Endothelial cell (in vitro differentiated cells): ENCODE results near the gene SFTPB. TPM values are rescaled to one million over a fixed set of nuclear protein-coding genes. Genes with fewer than 3 reads are reported as not detected.

Experiments
- DNase-seq: peaks from one replicate; pipeline ENCODE4 v3.0.0; 2021; ENCODE audit warnings: low spot score
- H3K27ac Mint-ChIP-seq: one replicate; pipeline ENCODE4 v1.8.0; 2021; ENCODE audit warnings: mixed read lengths, inconsistent platforms; ENCODE audit not compliant: unreplicated experiment
- H3K27me3 Mint-ChIP-seq: one replicate; pipeline ENCODE4 v1.8.0; 2021; ENCODE audit warnings: mild to moderate bottlenecking, moderate library complexity, mixed read lengths, inconsistent platforms; ENCODE audit not compliant: unreplicated experiment
- H3K36me3 Mint-ChIP-seq: one replicate; pipeline ENCODE4 v1.8.0; 2021; ENCODE audit warnings: mild to moderate bottlenecking, low read depth, mixed read lengths, inconsistent platforms; ENCODE audit not compliant: unreplicated experiment
- H3K4me1 Mint-ChIP-seq: one replicate; pipeline ENCODE4 v1.8.0; 2021; ENCODE audit warnings: mild to moderate bottlenecking, mixed read lengths, inconsistent platforms; ENCODE audit not compliant: unreplicated experiment
- H3K4me3 Mint-ChIP-seq: one replicate; pipeline ENCODE4 v1.8.0; 2021; ENCODE audit warnings: mild to moderate bottlenecking, mixed read lengths, inconsistent platforms; ENCODE audit not compliant: unreplicated experiment
- H3K9me3 Mint-ChIP-seq: one replicate; pipeline ENCODE4 v1.8.0; 2021; ENCODE audit warnings: mixed read lengths, inconsistent platforms; ENCODE audit not compliant: unreplicated experiment
- CTCF ChIP-seq: fragments of 200-600 bp; sonication (generic); IDR thresholded peaks from one replicate; pipeline ENCODE4 v1.5.0; 2021; ENCODE audit warnings: antibody characterized with exemption; ENCODE audit not compliant: unreplicated experiment
- total RNA-seq: library from RNA; stranded (reverse); fragmentation: NEBNext Ultra II Directional; extraction: Animal tissue kit (Norgen Biotek cat#: 25700); gene quantifications from one replicate; pipeline ENCODE4 v1.2.1, GENCODE V29; 2021; ENCODE audit not compliant: unreplicated experiment

Gene SFTPB
- total RNA-seq, 1 donor from 2014 or later: not detected

DNA sequence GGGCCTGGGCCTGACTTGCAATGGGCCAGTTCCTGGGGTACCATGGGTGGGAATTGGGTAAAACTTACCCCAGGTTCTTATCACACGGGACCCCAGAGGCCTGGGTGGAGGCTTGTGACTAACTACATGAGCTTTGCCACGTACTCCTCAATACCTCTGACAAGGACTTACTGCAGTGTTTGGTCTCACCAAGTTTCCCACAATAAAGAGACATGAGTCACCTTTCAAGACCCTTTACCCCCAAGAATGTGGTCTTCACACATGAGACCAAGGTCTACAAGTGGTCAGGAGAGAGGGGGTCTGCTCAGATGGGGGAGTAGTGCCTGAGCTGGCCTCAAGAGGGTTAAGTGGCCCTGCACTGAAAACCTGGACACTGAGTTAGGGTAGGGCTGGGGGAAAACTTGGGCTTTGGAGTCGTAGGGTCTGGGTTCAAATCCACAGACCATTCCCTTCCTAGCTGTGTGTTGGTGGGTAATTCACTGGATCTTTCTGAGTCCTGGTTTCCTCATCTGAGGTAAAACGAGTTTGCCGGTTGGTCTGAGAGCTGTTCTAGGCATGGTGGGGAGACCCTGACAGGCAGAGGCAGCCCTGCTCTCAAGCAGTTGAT is 24.1 kb upstream of the SFTPB start:
- no peaks in the 10 kb centered on the region for H3K9me3 Mint-ChIP-seq

GRCh38 chr2:85690932-85691331 is 22.9 kb upstream of the SFTPB start:
- Mint-ChIP-seq H3K9me3 (no peaks in the 10 kb centered on the region), H3K27me3 (no peaks in the 10 kb centered on the region), H3K27ac (no peak overlapping the region), H3K4me3 (no peak overlapping the region), H3K36me3 (no peaks in the 10 kb centered on the region), H3K4me1 (no peaks in the 10 kb centered on the region)
- no peak for TF ChIP-seq CTCF
- DNase-seq: no peak

More for the DNA sequence above, 24.1 kb upstream of the SFTPB start:
- H3K27ac Mint-ChIP-seq: no peak overlapping the region
- no peak overlapping the region for H3K4me3 Mint-ChIP-seq
- peaks cover 3% of the 10 kb centered on the region for H3K27me3 Mint-ChIP-seq
- H3K36me3 Mint-ChIP-seq: no peaks in the 10 kb centered on the region
- DNase-seq: no peak
- TF ChIP-seq CTCF: no peak
- H3K4me1 Mint-ChIP-seq: no peaks in the 10 kb centered on the region

GRCh38 chr2:85684806-85685205 is 16.8 kb upstream of the SFTPB start:
- Mint-ChIP-seq H3K27ac (no peak overlapping the region), H3K27me3 (no peaks in the 10 kb centered on the region), H3K4me1 (no peaks in the 10 kb centered on the region), H3K4me3 (no peak overlapping the region), H3K9me3 (no peaks in the 10 kb centered on the region), H3K36me3 (no peaks in the 10 kb centered on the region)
- no peak for DNase-seq
- TF ChIP-seq CTCF: no peak

- H3K9me3 Mint-ChIP-seq: no peaks in the 10 kb centered on the region
- H3K4me1 Mint-ChIP-seq: no peaks in the 10 kb centered on the region
- no peaks in the 10 kb centered on the region for H3K36me3 Mint-ChIP-seq
- H3K4me3 Mint-ChIP-seq: no peak overlapping the region
- no peak for DNase-seq
- no peaks in the 10 kb centered on the region for H3K27me3 Mint-ChIP-seq
- H3K27ac Mint-ChIP-seq: no peak overlapping the region
- TF ChIP-seq CTCF: no peak
Observed at GRCh38 chr2:85684380-85684779, 16.4 kb upstream of the SFTPB start.

- Mint-ChIP-seq H3K36me3 (no peaks in the 10 kb centered on the region), H3K4me1 (no peaks in the 10 kb centered on the region), H3K9me3 (no peaks in the 10 kb centered on the region), H3K27me3 (no peaks in the 10 kb centered on the region), H3K4me3 (no peak overlapping the region), H3K27ac (no peak overlapping the region)
- TF ChIP-seq CTCF: no peak
- DNase-seq: no peak
Observed at GRCh38 chr2:85682378-85682777, 14.4 kb upstream of the SFTPB start.
